ENCODE results near the gene ST8SIA5. TPM values are rescaled to one million over a fixed set of nuclear protein-coding genes. Genes with fewer than 3 reads are reported as not detected.

The ST8SIA5 gene
- total and polyA plus RNA-seq, 2 of the 13 experiments (the other 11 are each of a cell fraction or from before 2014, with no cell fraction given), result 0.07 to 0.20 TPM

GRCh38 chr18:46719388-46719787 is 37.5 kb downstream of the ST8SIA5 start:
- no peaks in the 10 kb centered on the region for H3K36me3 ChIP-seq (replicated peaks in 1 of 2; ENCODE audit: control insufficient read depth in 1 of 2, insufficient read depth in 2 of 2, low read length in 2 of 2)
- no peaks in the 10 kb centered on the region for H3K9me3 ChIP-seq (ENCODE audit: low read length)
- no peak overlapping the region for H3K9ac ChIP-seq (ENCODE audit: insufficient read depth, low read depth, low read length)
- BruUV-seq (replicated peaks), result no TSS peak
- no peak overlapping the region for H3K27ac ChIP-seq (ENCODE audit: extremely low read length, insufficient read depth, low read length)
- H4K20me1 ChIP-seq (ENCODE audit: insufficient read depth, low read length), result no peaks in the 10 kb centered on the region
- peaks cover 1 to 41% of the 10 kb centered on the region in 2 experiments; a peak in 3 of 5 replicates for H3K27me3 ChIP-seq (ENCODE audit: control insufficient read depth in 1 of 2, insufficient read depth in 2 of 2, low read length in 2 of 2)
- in situ Hi-C loops (cut with HindIII; ENCODE audit: extremely low pct_ligation_motif_present, low pct_unique_long_range_greater_than_20kb) (no loop called here), intact Hi-C loops (cut with micrococcal nuclease; ENCODE audit: unreplicated experiment) (no loop called here)
- CTCF ChIA-PET (ENCODE audit: low intra/inter-chr PET ratio, low total read pairs), result no interaction called here
- POLR2A ChIA-PET, result no interaction called here
- WGBS (ENCODE audit: low lambda C conversion rate), result 22% methylated on average over 5 of the region's 5 CpGs
- H3K4me1 ChIP-seq (ENCODE audit: insufficient read depth, low read length), result no peaks in the 10 kb centered on the region
- H2AFZ ChIP-seq (ENCODE audit: low read length), result no peak overlapping the region
- DNase-seq (ENCODE audit: low spot score), result no peak
- no peaks in the 10 kb centered on the region for H3K79me2 ChIP-seq (ENCODE audit: insufficient read depth, low read length)
- TF ChIP-seq U2AF2 (IDR thresholded peaks at IDR 0.05; ENCODE audit: low read depth, low read length) (peak; percentile 80; the same call in 1 of the 2 replicates), SRSF9 (IDR thresholded peaks at IDR 0.05; ENCODE audit: borderline replicate concordance, insufficient read depth, low read depth, low read length, poor library complexity, severe bottlenecking) (peak; percentile 60), TCF12 (IDR thresholded peaks at IDR 0.05) (no peak), TCF12 (CRISPR knock-in tag; IDR thresholded peaks at IDR 0.05) (no peak)
- no peak for FAIRE-seq
- ATAC-seq, result no peak
- no peak overlapping the region for H3K4me2 ChIP-seq (ENCODE audit: low read depth, low read length)
- no peak overlapping the region for H3K4me3 ChIP-seq (replicated peaks in 1 of 3; ENCODE audit: insufficient read depth in 1 of 3, low read depth in 2 of 3, low read length in 3 of 3)

GRCh38 chr18:46718501-46719341 is 38.1 kb downstream of the ST8SIA5 start:
- no peak overlapping the region for H3K9ac ChIP-seq (ENCODE audit: insufficient read depth, low read depth, low read length)

More at GRCh38 chr18:46718501-46719341, 38.1 kb downstream of the ST8SIA5 start:
- H3K9me3 ChIP-seq (ENCODE audit: low read length), result no peaks in the 10 kb centered on the region
- H3K4me1 ChIP-seq (ENCODE audit: insufficient read depth, low read length), result no peaks in the 10 kb centered on the region
- ATAC-seq (no peak), DNase-seq (ENCODE audit: low spot score) (no peak), FAIRE-seq (no peak)
- peaks cover 1 to 45% of the 10 kb centered on the region in 2 experiments; a peak in 3 of 5 replicates for H3K27me3 ChIP-seq (ENCODE audit: control insufficient read depth in 1 of 2, insufficient read depth in 2 of 2, low read length in 2 of 2)
- ChIA-PET POLR2A (no interaction called here), CTCF (ENCODE audit: low intra/inter-chr PET ratio, low total read pairs) (no interaction called here)
- H3K36me3 ChIP-seq (replicated peaks in 1 of 2; ENCODE audit: control insufficient read depth in 1 of 2, insufficient read depth in 2 of 2, low read length in 2 of 2), result no peaks in the 10 kb centered on the region
- WGBS (ENCODE audit: low lambda C conversion rate), result 2% methylated on average over 10 of the region's 10 CpGs
- no peak overlapping the region for H3K4me3 ChIP-seq (replicated peaks in 1 of 3; ENCODE audit: insufficient read depth in 1 of 3, low read depth in 2 of 3, low read length in 3 of 3)
- no peak overlapping the region for H3K4me2 ChIP-seq (ENCODE audit: low read depth, low read length)
- no peak for TF ChIP-seq ZNF670 (CRISPR knock-in tag; IDR thresholded peaks at IDR 0.05; ENCODE audit: borderline replicate concordance)
- TF ChIP-seq ZNF451 (CRISPR knock-in tag; IDR thresholded peaks at IDR 0.05), result no peak
- no peak for TF ChIP-seq ZNF703 (CRISPR knock-in tag; IDR thresholded peaks at IDR 0.05; ENCODE audit: borderline replicate concordance)
- no peak for TF ChIP-seq ZNF207 (IDR thresholded peaks at IDR 0.05; ENCODE audit: borderline replicate concordance)
- TF ChIP-seq AKAP8 (CRISPR knock-in tag; IDR thresholded peaks at IDR 0.05), result no peak
- TF ChIP-seq PREB (CRISPR knock-in tag; IDR thresholded peaks at IDR 0.05), result no peak
- no peak for TF ChIP-seq CHD2 (IDR thresholded peaks at IDR 0.05; ENCODE audit: low read depth, low read length)
- TF ChIP-seq KDM2A (CRISPR knock-in tag; IDR thresholded peaks at IDR 0.05; ENCODE audit: borderline replicate concordance, low read depth), result no peak
- TF ChIP-seq CREB3 (CRISPR knock-in tag; IDR thresholded peaks at IDR 0.05), result no peak
- TF ChIP-seq REXO4 (CRISPR knock-in tag; IDR thresholded peaks at IDR 0.05; ENCODE audit: borderline replicate concordance), result no peak
- TF ChIP-seq FOXK1 (CRISPR knock-in tag; IDR thresholded peaks at IDR 0.05; ENCODE audit: borderline replicate concordance, low read depth), result no peak
- no peaks in the 10 kb centered on the region for H4K20me1 ChIP-seq (ENCODE audit: insufficient read depth, low read length)
- BruUV-seq (replicated peaks), result no TSS peak
- in situ Hi-C loops (cut with HindIII; ENCODE audit: extremely low pct_ligation_motif_present, low pct_unique_long_range_greater_than_20kb) (no loop called here), intact Hi-C loops (cut with micrococcal nuclease; ENCODE audit: unreplicated experiment) (no loop called here)
- H3K79me2 ChIP-seq (ENCODE audit: insufficient read depth, low read length), result no peaks in the 10 kb centered on the region
- no peak overlapping the region for H2AFZ ChIP-seq (ENCODE audit: low read length)
- H3K27ac ChIP-seq (ENCODE audit: extremely low read length, insufficient read depth, low read length), result no peak overlapping the region
